Smooth muscle cell (in vitro differentiated cells): ENCODE measurements around the gene EDN3. TPM values are rescaled to one million over a fixed set of nuclear protein-coding genes. Genes with fewer than 3 reads are reported as not detected.
"Not testable (repeated sequence)": the region's sequence is repeated elsewhere in the genome, so short reads cannot be mapped to it uniquely, and the experiment has no call there.

Experiments used
- DNase-seq: peaks from one replicate; lab custom pipeline; 2025; ENCODE audit not compliant: unreplicated experiment; lab: John Stamatoyannopoulos, UW
- H2AFZ ChIP-seq: fragments of 200-600 bp; sonication (generic); 2 replicates; pipeline ENCODE4 v1.6.0; 2016; ENCODE audit warnings: antibody characterized with exemption, low read depth, mild to moderate bottlenecking
- H3F3A ChIP-seq: fragments of 200-600 bp; sonication (generic); 2 replicates; pipeline ENCODE4 v1.6.0; 2017; ENCODE audit warnings: antibody characterized with exemption, low read depth
- H3K27ac ChIP-seq: fragments of 200-600 bp; sonication (generic); 2 replicates; pipeline ENCODE4 v1.5.1; 2016; ENCODE audit warnings: low read depth, mild to moderate bottlenecking
- H3K27me3 ChIP-seq: fragments of 200-600 bp; sonication (generic); 2 replicates; pipeline ENCODE4 v1.6.1; 2016; ENCODE audit warnings: low read depth, mild to moderate bottlenecking
- H3K36me3 ChIP-seq: fragments of 200-600 bp; sonication (generic); 2 replicates; pipeline ENCODE4 v1.5.1; 2016; ENCODE audit warnings: low read depth
- H3K4me1 ChIP-seq: fragments of 200-600 bp; sonication (generic); 2 replicates; pipeline ENCODE4 v1.5.1; 2016; ENCODE audit warnings: low read depth
- H3K4me2 ChIP-seq: fragments of 200-600 bp; sonication (generic); 2 replicates; pipeline ENCODE4 v1.6.0; 2016; ENCODE audit warnings: mild to moderate bottlenecking
- H3K4me3 ChIP-seq: fragments of 200-600 bp; sonication (generic); 2 replicates; pipeline ENCODE4 v1.5.1; 2016; ENCODE audit warnings: mild to moderate bottlenecking
- H3K79me2 ChIP-seq: fragments of 200-600 bp; sonication (generic); 2 replicates; pipeline ENCODE4 v1.6.0; 2016; ENCODE audit warnings: low read depth, mild to moderate bottlenecking
- H3K9ac ChIP-seq: fragments of 200-600 bp; sonication (generic); 2 replicates; pipeline ENCODE4 v1.6.0; 2016; ENCODE audit warnings: low read depth
- H3K9me3 ChIP-seq: fragments of 200-600 bp; sonication (generic); replicated peaks from 2 replicates; pipeline ENCODE4 v1.5.1; 2016; ENCODE audit warnings: low read depth
- H4K20me1 ChIP-seq: fragments of 200-600 bp; sonication (generic); 2 replicates; pipeline ENCODE4 v1.6.0; 2016; ENCODE audit warnings: low read depth
- WGBS: methylation state at CpG from one replicate; pipeline ENCODE4 v1.1.7; 2016; ENCODE audit warnings: low lambda C conversion rate; 5-methylcytosine and 5-hydroxymethylcytosine counted together
- polyA plus RNA-seq: library from polyadenylated mRNA; unstranded; fragments of >200 nt; fragmentation: Nextera tagmentation; extraction: Ambion mirVana; gene quantifications from 2 replicates; pipeline ENCODE4 v1.2.1, GENCODE V29; 2016
- total RNA-seq: library from RNA; depleted of rRNA; stranded (reverse); fragments of >200 nt; gene quantifications from 2 replicates; pipeline ENCODE4 v1.2.3, GENCODE V29; 2014
- TF ChIP-seq, protein P1 (sequence below): fragments of 200-600 bp; sonication (generic); IDR thresholded peaks from 2 replicates; pipeline ENCODE4 v1.5.1; 2017; ENCODE audit warnings: borderline replicate concordance, mild to moderate bottlenecking, antibody characterized with exemption; ENCODE audit not compliant: insufficient read depth, poor library complexity, severe bottlenecking

Gene EDN3
- total and polyA plus RNA-seq, 2 experiments from 2014 or later = not detected

- no peaks in the 10 kb centered on the region for H3K79me2 ChIP-seq
- no peaks in the 10 kb centered on the region for H3K4me1 ChIP-seq
- no peak overlapping the region for H2AFZ ChIP-seq
- H3K36me3 ChIP-seq = no peaks in the 10 kb centered on the region
- no peaks in the 10 kb centered on the region for H3K9me3 ChIP-seq
- 83% methylated on average over 12 of the region's 12 CpGs for WGBS
- H3K27me3 ChIP-seq = peaks cover 44% of the 10 kb centered on the region
- H3K9ac ChIP-seq = no peak overlapping the region
- H3F3A ChIP-seq = no peaks in the 10 kb centered on the region
- no peak overlapping the region for H3K27ac ChIP-seq
- H3K4me3 ChIP-seq = no peak overlapping the region
- H3K4me2 ChIP-seq = no peak overlapping the region
- TF ChIP-seq, protein P1, sequence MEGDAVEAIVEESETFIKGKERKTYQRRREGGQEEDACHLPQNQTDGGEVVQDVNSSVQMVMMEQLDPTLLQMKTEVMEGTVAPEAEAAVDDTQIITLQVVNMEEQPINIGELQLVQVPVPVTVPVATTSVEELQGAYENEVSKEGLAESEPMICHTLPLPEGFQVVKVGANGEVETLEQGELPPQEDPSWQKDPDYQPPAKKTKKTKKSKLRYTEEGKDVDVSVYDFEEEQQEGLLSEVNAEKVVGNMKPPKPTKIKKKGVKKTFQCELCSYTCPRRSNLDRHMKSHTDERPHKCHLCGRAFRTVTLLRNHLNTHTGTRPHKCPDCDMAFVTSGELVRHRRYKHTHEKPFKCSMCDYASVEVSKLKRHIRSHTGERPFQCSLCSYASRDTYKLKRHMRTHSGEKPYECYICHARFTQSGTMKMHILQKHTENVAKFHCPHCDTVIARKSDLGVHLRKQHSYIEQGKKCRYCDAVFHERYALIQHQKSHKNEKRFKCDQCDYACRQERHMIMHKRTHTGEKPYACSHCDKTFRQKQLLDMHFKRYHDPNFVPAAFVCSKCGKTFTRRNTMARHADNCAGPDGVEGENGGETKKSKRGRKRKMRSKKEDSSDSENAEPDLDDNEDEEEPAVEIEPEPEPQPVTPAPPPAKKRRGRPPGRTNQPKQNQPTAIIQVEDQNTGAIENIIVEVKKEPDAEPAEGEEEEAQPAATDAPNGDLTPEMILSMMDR = no peak
- no peaks in the 10 kb centered on the region for H4K20me1 ChIP-seq
- DNase-seq = no peak
These were observed 39.9 kb downstream of the EDN3 start for GRCh38 chr20:59340201-59340885.

DNA sequence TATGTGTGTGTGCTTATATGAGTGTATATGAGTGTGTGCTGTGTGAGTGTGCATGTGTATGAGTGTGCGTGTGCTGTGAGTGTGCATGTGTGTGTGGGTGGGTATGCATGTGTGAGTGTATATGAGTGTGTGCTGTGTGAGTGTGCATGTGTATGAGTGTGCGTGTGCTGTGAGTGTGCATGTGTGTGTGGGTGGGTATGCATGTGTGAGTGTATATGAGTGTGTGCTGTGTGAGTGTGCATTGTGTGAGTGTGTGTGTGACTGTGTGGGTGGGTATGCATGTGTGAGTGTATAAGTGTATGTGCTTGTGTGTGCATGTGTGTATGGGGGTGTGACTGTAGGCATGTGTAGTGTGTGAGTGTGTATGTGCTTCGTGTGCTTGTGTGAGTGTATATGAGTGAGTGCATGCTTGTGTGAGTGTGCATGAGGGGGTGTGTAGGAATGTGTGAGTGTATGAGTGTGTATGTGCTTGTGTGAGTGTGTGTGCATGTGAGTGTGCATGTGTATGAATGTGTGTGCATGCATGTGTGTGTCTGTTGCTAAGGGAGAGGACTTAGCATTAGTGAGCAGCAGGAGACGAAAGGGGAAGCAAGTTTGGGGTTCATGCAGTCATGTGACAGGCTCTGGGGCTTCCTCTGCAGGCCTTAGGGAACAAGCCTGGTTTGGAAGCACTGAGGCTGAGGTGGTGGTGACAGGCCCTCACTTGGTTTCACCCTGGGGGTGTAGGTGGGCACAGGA is 41.0 kb downstream of the EDN3 start:
- not testable (repeated sequence) for H3K4me1 ChIP-seq, H3K9ac ChIP-seq, H3K4me2 ChIP-seq, DNase-seq, H3F3A ChIP-seq, H3K36me3 ChIP-seq, H2AFZ ChIP-seq, H3K9me3 ChIP-seq, H3K4me3 ChIP-seq, H3K79me2 ChIP-seq, H3K27ac ChIP-seq, H4K20me1 ChIP-seq
- H3K27me3 ChIP-seq = peaks cover 44% of the 10 kb centered on the region
- 90% methylated on average over 4 of the region's 4 CpGs for WGBS

DNA sequence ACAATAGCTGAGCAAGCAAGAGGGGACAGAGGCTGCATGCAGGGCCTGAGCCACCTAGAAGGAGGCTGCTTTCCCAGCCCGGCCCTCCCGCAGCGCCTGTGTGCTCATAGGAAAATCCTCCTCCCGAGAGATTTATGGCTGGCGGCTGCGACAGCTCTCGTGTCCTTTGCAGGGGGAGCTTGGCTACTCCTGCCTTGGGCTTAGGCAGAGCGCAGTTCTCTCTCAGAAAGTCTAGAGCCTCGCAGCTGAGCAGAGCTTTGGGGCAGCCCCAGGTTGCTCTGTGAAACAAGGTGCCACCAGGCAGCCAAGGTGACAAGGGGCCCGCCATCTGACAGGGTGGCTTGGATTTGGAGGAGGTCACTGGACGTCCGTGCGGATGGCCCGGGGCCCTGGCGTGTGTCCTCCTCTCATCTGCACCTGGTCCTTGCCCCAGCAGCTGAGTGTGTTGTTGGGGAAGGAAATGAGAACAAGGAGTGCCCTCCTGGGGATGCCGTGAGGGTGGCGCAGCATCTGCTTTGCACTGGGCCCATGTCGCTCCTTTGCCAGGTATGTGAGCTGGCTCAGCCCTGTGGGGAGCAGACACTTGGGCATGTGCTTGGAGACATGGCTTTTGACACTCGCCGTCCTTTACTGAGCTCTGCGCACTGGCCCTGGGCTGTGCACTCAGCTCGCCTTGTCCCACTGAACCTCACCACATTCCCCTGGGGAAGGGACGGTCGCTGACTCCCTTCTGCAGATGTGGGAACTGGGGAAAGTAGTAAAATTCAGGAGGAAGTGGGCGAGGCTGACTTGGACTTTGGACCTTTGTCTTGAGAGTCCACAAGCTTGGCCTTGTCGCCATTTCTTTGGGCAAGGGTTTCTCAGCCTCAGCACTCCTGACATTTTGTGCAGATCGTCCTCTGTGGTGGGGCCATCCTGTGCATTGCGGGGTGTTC is 41.9 kb downstream of the EDN3 start:
- no peak overlapping the region for H3K9ac ChIP-seq
- no peaks in the 10 kb centered on the region for H3F3A ChIP-seq
- DNase-seq = no peak
- whole genome bisulfite sequencing = 83% methylated on average over 28 of the region's 28 CpGs
- TF ChIP-seq, protein P1 = no peak
- no peak overlapping the region for H3K4me2 ChIP-seq
- no peak overlapping the region for H3K27ac ChIP-seq
- H3K79me2 ChIP-seq = no peaks in the 10 kb centered on the region
- no peaks in the 10 kb centered on the region for H4K20me1 ChIP-seq
- no peaks in the 10 kb centered on the region for H3K4me1 ChIP-seq
- H2AFZ ChIP-seq = no peak overlapping the region
- no peaks in the 10 kb centered on the region for H3K36me3 ChIP-seq
- no peak overlapping the region for H3K4me3 ChIP-seq
- H3K27me3 ChIP-seq = peaks cover 44% of the 10 kb centered on the region
- no peaks in the 10 kb centered on the region for H3K9me3 ChIP-seq

DNA sequence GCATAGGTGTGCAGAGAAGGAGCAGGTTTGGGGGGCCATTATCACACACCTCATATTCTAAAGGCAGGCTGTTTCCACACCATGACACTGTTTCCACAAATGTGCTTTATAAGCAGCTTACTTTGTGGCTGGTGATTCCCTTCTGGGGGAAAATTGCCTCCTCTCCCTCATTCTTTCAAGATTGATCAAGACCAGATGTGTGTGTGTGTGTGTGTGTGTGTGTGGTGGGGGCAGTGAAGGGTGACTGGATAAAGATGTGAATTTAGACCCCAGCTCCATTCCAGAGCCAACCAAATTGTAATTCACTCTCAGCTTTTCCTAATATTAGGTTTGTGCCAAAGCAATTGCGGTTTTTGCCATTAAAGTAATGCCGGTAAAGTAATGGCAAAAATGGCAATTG is 45.6 kb downstream of the EDN3 start:
- H3K9ac ChIP-seq = no peak overlapping the region
- H3K4me1 ChIP-seq = no peaks in the 10 kb centered on the region
- H3K9me3 ChIP-seq = no peaks in the 10 kb centered on the region
- H3F3A ChIP-seq = no peaks in the 10 kb centered on the region
- no peak overlapping the region for H3K4me3 ChIP-seq
- 100% methylated on average over 2 of the region's 2 CpGs for WGBS
- peaks cover 50% of the 10 kb centered on the region for H3K27me3 ChIP-seq
- no peak for DNase-seq
- TF ChIP-seq, protein P1 = no peak
- H3K27ac ChIP-seq = no peak overlapping the region
- H3K79me2 ChIP-seq = no peaks in the 10 kb centered on the region
- no peak overlapping the region for H3K4me2 ChIP-seq
- H4K20me1 ChIP-seq = no peaks in the 10 kb centered on the region
- H2AFZ ChIP-seq = no peak overlapping the region
- H3K36me3 ChIP-seq = no peaks in the 10 kb centered on the region
